Stimulated activated CD8-positive, alpha-beta memory T cell treated with anti-CD3 and anti-CD28 coated beads, Interleukin-15, amount 100 ng/mL, for 48 hours (primary cell): ENCODE results near the gene NGLY1.

Experiments
- DNase-seq, 2 donors: peaks; one replicate each; pipeline ENCODE4 v3.0.0-alpha.2; 2020; ENCODE audit warnings: low read depth in 2 of 2

Gene NGLY1

GRCh38 chr3:25711090-25711489, 72.2 kb downstream of the NGLY1 start:
- no peak for DNase-seq

GRCh38 chr3:25708036-25708435, 75.2 kb downstream of the NGLY1 start:
- no peak for DNase-seq

- no peak for DNase-seq
Observed at GRCh38 chr3:25707268-25707926, 75.8 kb downstream of the NGLY1 start.

- no peak for DNase-seq
Observed at GRCh38 chr3:25706213-25706612, 77.0 kb downstream of the NGLY1 start.

GRCh38 chr3:25697553-25697952, 85.7 kb downstream of the NGLY1 start:
- no peak for DNase-seq

GRCh38 chr3:25695731-25696420, 87.4 kb downstream of the NGLY1 start:
- DNase-seq: no peak

GRCh38 chr3:25693238-25693637, 90.0 kb downstream of the NGLY1 start:
- no peak for DNase-seq

- DNase-seq: no peak
Observed at GRCh38 chr3:25692341-25692740, 90.9 kb downstream of the NGLY1 start.

- no peak for DNase-seq
Observed at GRCh38 chr3:25690768-25691533, 92.3 kb downstream of the NGLY1 start.

GRCh38 chr3:25689226-25689625, 94.0 kb downstream of the NGLY1 start:
- DNase-seq: no peak

GRCh38 chr3:25687742-25688141, 95.5 kb downstream of the NGLY1 start:
- DNase-seq: no peak

GRCh38 chr3:25686766-25687165, 96.5 kb downstream of the NGLY1 start:
- DNase-seq: no peak

GRCh38 chr3:25683882-25684281, 99.4 kb downstream of the NGLY1 start:
- DNase-seq: no peak

GRCh38 chr3:25683410-25683809, 99.8 kb downstream of the NGLY1 start:
- no peak for DNase-seq

GRCh38 chr3:25679642-25680302, 103.5 kb downstream of the NGLY1 start:
- no peak for DNase-seq

- no peak for DNase-seq
Observed at GRCh38 chr3:25679166-25679565, 104.1 kb downstream of the NGLY1 start.

- no peak for DNase-seq
Observed at GRCh38 chr3:25678581-25678980, 104.7 kb downstream of the NGLY1 start.

GRCh38 chr3:25677121-25677520, 106.1 kb downstream of the NGLY1 start:
- DNase-seq: no peak

GRCh38 chr3:25674670-25675069, 108.6 kb downstream of the NGLY1 start:
- DNase-seq: no peak

- DNase-seq: no peak
Observed at GRCh38 chr3:25673738-25674298, 109.4 kb downstream of the NGLY1 start.
